K562 (cell line): ENCODE measurements around the gene RAB3GAP2. TPM values are rescaled to one million over a fixed set of nuclear protein-coding genes. Genes with fewer than 3 reads are reported as not detected.
A peak's percentile ranks its signal among the peaks of the same experiment; 100 is the strongest.

ENCODE experiments used
- ESRRB ChIP-seq: fragments of 250-450 bp; sonication (Bioruptor Pico); IDR thresholded peaks from 2 replicates; pipeline ENCODE4 v1.5.0; 2020; ENCODE audit warnings: mild to moderate bottlenecking, moderate library complexity, borderline replicate concordance
- FOXK1 ChIP-seq: sonication (generic); formaldehyde crosslinking; IDR thresholded peaks from 2 replicates; pipeline ENCODE4 v1.8.0; 2022; ENCODE audit warnings: missing genetic modification reagents, mild to moderate bottlenecking, borderline replicate concordance
- HOMEZ ChIP-seq: fragments of 250-450 bp; sonication (Bioruptor Pico); IDR thresholded peaks from 2 replicates; pipeline ENCODE4 v1.4.0; 2020; ENCODE audit warnings: mild to moderate bottlenecking, moderate library complexity
- L3MBTL2 ChIP-seq: fragments of 450-650 bp; IDR thresholded peaks from 2 replicates; pipeline ENCODE4 v1.6.1; 2016; ENCODE audit warnings: mild to moderate bottlenecking, moderate library complexity
- MYNN ChIP-seq, 2 experiments: sonication (generic); formaldehyde crosslinking in 1 of 2; IDR thresholded peaks; 2 replicates each; pipeline versions ENCODE4 v1.5.0 to v1.6.1; 2016 to 2020; ENCODE audit warnings: antibody characterized with exemption in 1 of 2, missing genetic modification reagents in 1 of 2
- NFXL1 ChIP-seq: fragments of 450-650 bp; formaldehyde crosslinking; IDR thresholded peaks from 2 replicates; pipeline ENCODE4 v1.4.0; 2021; ENCODE audit warnings: mild to moderate bottlenecking
- TRIM24 ChIP-seq, 2 experiments: fragments of 450-650 bp; IDR thresholded peaks; 2 replicates each; pipeline ENCODE4 v1.6.1; 2016
- YY1 ChIP-seq, 3 experiments: IDR thresholded peaks; 2 replicates each; pipeline ENCODE4 v1.6.1; 2011; ENCODE audit warnings: low read length in 2 of 3, mild to moderate bottlenecking in 2 of 3, moderate library complexity in 2 of 3, borderline replicate concordance in 1 of 3, control low read depth in 1 of 3, low read depth in 1 of 3; ENCODE audit not compliant: insufficient read depth in 3 of 3, insufficient replicate concordance in 2 of 3, control insufficient read depth in 1 of 3, insufficient read length in 1 of 3; ENCODE audit errors: extremely low read depth in 1 of 3
- ZBTB49 ChIP-seq: sonication (generic); formaldehyde crosslinking; IDR thresholded peaks from 2 replicates; pipeline ENCODE4 v1.8.0; 2022; ENCODE audit warnings: missing genetic modification reagents, mild to moderate bottlenecking, borderline replicate concordance
- ZFP91 ChIP-seq: sonication (generic); formaldehyde crosslinking; IDR thresholded peaks from 2 replicates; pipeline ENCODE4 v1.8.0; 2022; ENCODE audit warnings: mild to moderate bottlenecking, missing genetic modification reagents
- polyA plus RNA-seq, 8 experiments: library from polyadenylated mRNA; depleted of rRNA in 4 of 8; stranded (reverse) in 5 of 8; unstranded in 3 of 8; fragments of >200 nt; fragmentation: Nextera tagmentation in 2 of 8; fragmentation: Illumina TruSeq in 1 of 8; extraction: Ambion mirVana in 2 of 8; extraction: Trizol in 1 of 8; gene quantifications; 2 replicates each; pipeline versions ENCODE4 v1.2.1 to v1.2.3, GENCODE V29; 2011 to 2014; ENCODE audit warnings: inconsistent platforms in 1 of 8, missing spikeins in 1 of 8
- total RNA-seq, 7 experiments: library from RNA; depleted of rRNA in 6 of 7; stranded (reverse); fragments of >200 nt in 6 of 7; fragmentation: Illumina TruSeq in 2 of 7; extraction: Trizol in 2 of 7; gene quantifications; 2 replicates each; pipeline versions ENCODE4 v1.2.1 to v1.2.3, GENCODE V29; 2011 to 2021; ENCODE audit warnings: low replicate concordance in 1 of 7
- TF ChIP-seq, protein P1 (sequence below): fragments of 450-650 bp; IDR thresholded peaks from 2 replicates; pipeline ENCODE4 v1.6.1; 2017; ENCODE audit warnings: mild to moderate bottlenecking, moderate library complexity
- TF ChIP-seq, protein P2 (sequence below): fragments of 250-450 bp; sonication (Bioruptor Pico); IDR thresholded peaks from 2 replicates; pipeline ENCODE4 v1.4.0; 2020; ENCODE audit warnings: mild to moderate bottlenecking, moderate library complexity
- TF ChIP-seq, protein P3 (sequence below): fragments of 450-650 bp; formaldehyde crosslinking; IDR thresholded peaks from 2 replicates; pipeline ENCODE4 v1.4.0; 2022; ENCODE audit warnings: mild to moderate bottlenecking, moderate library complexity

Gene RAB3GAP2
- total and polyA plus RNA-seq, 9 of the 15 experiments (the other 6 are each of a cell fraction or from before 2014, with no cell fraction given): 14.1 to 69.1 (median 32.2) TPM

DNA sequence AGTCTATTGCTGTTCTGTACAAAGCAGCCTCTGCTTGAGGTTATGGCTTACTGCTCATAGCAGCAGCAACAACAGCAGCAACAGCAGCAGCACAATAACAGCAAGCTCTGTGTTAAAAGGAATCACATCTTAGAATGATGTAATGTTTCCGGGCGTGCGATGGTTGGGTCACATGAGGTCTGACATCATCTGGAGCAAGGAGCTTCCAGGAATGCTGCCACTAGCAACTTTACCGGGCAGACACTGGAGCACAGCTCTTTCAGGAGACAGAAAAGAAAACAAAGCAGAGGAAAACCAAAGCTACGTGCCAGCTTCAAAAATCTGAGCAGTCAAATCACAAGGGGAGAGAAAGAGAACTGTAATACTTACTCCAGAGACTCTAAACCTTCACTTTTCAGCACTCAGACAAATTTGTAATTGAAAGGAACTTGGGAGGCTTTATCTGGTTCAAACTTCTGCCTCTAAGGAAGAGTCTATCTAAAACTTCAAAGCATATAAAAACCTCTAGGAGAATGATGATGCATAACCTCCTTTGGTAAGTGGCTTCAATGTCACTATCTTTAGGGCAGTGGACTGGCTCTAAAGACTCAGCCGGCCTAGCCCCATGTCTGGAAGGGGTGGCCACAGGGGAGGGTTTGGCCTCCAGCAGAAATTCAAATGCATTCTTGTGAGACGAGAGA, 28.3 kb upstream of the RAB3GAP2 start (continued):
- TF ChIP-seq ZBTB49 (CRISPR knock-in tag) (no peak), L3MBTL2 (peak; percentile 77), FOXK1 (no peak), HOMEZ (no peak), ESRRB (no peak), YY1 (IDR thresholded peaks at IDR 0.05; ENCODE audit: borderline replicate concordance in 1 of 3, control insufficient read depth in 1 of 3, extremely low read depth in 1 of 3, insufficient read depth in 3 of 3, insufficient read length in 1 of 3, insufficient replicate concordance in 2 of 3, low read depth in 1 of 3, low read length in 2 of 3) (no peak), ZFP91 (CRISPR knock-in tag) (no peak), TRIM24 (IDR thresholded peaks at IDR 0.05) (peak; percentile 47 to 66; a peak in 2 of 4 replicates), MYNN (IDR thresholded peaks at IDR 0.05) (no peak), MYNN (CRISPR knock-in tag; IDR thresholded peaks at IDR 0.05) (no peak), NFXL1 (CRISPR knock-in tag) (no peak)
- TF ChIP-seq, protein P1, sequence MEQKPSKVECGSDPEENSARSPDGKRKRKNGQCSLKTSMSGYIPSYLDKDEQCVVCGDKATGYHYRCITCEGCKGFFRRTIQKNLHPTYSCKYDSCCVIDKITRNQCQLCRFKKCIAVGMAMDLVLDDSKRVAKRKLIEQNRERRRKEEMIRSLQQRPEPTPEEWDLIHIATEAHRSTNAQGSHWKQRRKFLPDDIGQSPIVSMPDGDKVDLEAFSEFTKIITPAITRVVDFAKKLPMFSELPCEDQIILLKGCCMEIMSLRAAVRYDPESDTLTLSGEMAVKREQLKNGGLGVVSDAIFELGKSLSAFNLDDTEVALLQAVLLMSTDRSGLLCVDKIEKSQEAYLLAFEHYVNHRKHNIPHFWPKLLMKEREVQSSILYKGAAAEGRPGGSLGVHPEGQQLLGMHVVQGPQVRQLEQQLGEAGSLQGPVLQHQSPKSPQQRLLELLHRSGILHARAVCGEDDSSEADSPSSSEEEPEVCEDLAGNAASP: no peak
- TF ChIP-seq, protein P2, sequence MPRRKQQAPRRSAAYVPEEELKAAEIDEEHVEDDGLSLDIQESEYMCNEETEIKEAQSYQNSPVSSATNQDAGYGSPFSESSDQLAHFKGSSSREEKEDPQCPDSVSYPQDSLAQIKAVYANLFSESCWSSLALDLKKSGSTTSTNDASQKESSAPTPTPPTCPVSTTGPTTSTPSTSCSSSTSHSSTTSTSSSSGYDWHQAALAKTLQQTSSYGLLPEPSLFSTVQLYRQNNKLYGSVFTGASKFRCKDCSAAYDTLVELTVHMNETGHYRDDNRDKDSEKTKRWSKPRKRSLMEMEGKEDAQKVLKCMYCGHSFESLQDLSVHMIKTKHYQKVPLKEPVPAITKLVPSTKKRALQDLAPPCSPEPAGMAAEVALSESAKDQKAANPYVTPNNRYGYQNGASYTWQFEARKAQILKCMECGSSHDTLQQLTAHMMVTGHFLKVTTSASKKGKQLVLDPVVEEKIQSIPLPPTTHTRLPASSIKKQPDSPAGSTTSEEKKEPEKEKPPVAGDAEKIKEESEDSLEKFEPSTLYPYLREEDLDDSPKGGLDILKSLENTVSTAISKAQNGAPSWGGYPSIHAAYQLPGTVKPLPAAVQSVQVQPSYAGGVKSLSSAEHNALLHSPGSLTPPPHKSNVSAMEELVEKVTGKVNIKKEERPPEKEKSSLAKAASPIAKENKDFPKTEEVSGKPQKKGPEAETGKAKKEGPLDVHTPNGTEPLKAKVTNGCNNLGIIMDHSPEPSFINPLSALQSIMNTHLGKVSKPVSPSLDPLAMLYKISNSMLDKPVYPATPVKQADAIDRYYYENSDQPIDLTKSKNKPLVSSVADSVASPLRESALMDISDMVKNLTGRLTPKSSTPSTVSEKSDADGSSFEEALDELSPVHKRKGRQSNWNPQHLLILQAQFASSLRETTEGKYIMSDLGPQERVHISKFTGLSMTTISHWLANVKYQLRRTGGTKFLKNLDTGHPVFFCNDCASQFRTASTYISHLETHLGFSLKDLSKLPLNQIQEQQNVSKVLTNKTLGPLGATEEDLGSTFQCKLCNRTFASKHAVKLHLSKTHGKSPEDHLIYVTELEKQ (CRISPR knock-in tag): no peak
- TF ChIP-seq, protein P3, sequence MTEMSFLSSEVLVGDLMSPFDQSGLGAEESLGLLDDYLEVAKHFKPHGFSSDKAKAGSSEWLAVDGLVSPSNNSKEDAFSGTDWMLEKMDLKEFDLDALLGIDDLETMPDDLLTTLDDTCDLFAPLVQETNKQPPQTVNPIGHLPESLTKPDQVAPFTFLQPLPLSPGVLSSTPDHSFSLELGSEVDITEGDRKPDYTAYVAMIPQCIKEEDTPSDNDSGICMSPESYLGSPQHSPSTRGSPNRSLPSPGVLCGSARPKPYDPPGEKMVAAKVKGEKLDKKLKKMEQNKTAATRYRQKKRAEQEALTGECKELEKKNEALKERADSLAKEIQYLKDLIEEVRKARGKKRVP (CRISPR knock-in tag): peak; percentile 64; the same call in 1 of the 2 replicates
